ENCODE data around the gene PDK2.

PDK2 gene

GRCh38 chr17:50150354-50151040 is 55.3 kb downstream of the PDK2 start, which contains the start of gene PPP1R9B:
PPP1R9B (minus strand) TSS chr17:50150677; CDS start chr17:50150513, 164 bp downstream.
- DNase-seq (ENCODE audit: low read depth): no peak

GRCh38 chr17:50151041-50151936 is 56.1 kb downstream of the PDK2 start:
- DNase-seq (ENCODE audit: low read depth): peak; percentile 51

- DNase-seq (ENCODE audit: low read depth): peak; percentile 51
These were observed 56.9 kb downstream of the PDK2 start for GRCh38 chr17:50151937-50152547.

- DNase-seq (ENCODE audit: low read depth): no peak
These were observed 57.6 kb downstream of the PDK2 start for GRCh38 chr17:50152736-50153135.

GRCh38 chr17:50153650-50154575 is 58.8 kb downstream of the PDK2 start:
- DNase-seq (ENCODE audit: low read depth): no peak

GRCh38 chr17:50154604-50155003 is 59.5 kb downstream of the PDK2 start:
- DNase-seq (ENCODE audit: low read depth): no peak

GRCh38 chr17:50155115-50155819 is 60.1 kb downstream of the PDK2 start:
- no peak for DNase-seq (ENCODE audit: low read depth)

GRCh38 chr17:50157891-50158290 is 62.7 kb downstream of the PDK2 start:
- DNase-seq (ENCODE audit: low read depth): no peak

GRCh38 chr17:50161023-50161910 is 66.1 kb downstream of the PDK2 start:
- no peak for DNase-seq (ENCODE audit: low read depth)
